Osteocyte (in vitro differentiated cells): ENCODE results near the gene SH3RF1. TPM values are rescaled to one million over a fixed set of nuclear protein-coding genes. Genes with fewer than 3 reads are reported as not detected.

Experiments used
- DNase-seq: peaks from one replicate; pipeline ENCODE4 v3.0.0; 2021; ENCODE audit warnings: mixed read lengths; ENCODE audit not compliant: unreplicated experiment; ENCODE audit errors: extremely low spot score
- H3K27ac Mint-ChIP-seq: one replicate; pipeline ENCODE4 v1.8.0; 2021; ENCODE audit warnings: mild to moderate bottlenecking, mixed read lengths; ENCODE audit not compliant: unreplicated experiment
- H3K27me3 Mint-ChIP-seq: one replicate; pipeline ENCODE4 v1.8.0; 2021; ENCODE audit warnings: mixed read lengths; ENCODE audit not compliant: unreplicated experiment
- H3K36me3 Mint-ChIP-seq: one replicate; pipeline ENCODE4 v1.8.0; 2021; ENCODE audit warnings: mixed read lengths; ENCODE audit not compliant: unreplicated experiment
- H3K4me1 Mint-ChIP-seq: one replicate; pipeline ENCODE4 v1.8.0; 2021; ENCODE audit warnings: mixed read lengths; ENCODE audit not compliant: unreplicated experiment
- H3K4me3 Mint-ChIP-seq: one replicate; pipeline ENCODE4 v1.8.0; 2021; ENCODE audit warnings: mild to moderate bottlenecking, moderate library complexity, mixed read lengths; ENCODE audit not compliant: unreplicated experiment
- H3K9me3 Mint-ChIP-seq: one replicate; pipeline ENCODE4 v1.8.0; 2021; ENCODE audit warnings: mixed read lengths; ENCODE audit not compliant: unreplicated experiment
- total RNA-seq: library from RNA; stranded (reverse); gene quantifications from 2 replicates; pipeline ENCODE4 v1.2.1, GENCODE V29; 2021
- TF ChIP-seq, protein P1 (sequence below): fragments of 200-600 bp; sonication (generic); IDR thresholded peaks from 2 replicates; pipeline ENCODE4 v1.5.0; 2021; ENCODE audit warnings: antibody characterized with exemption, mild to moderate bottlenecking, moderate library complexity

The SH3RF1 gene
- total RNA-seq, 1 donor from 2014 or later, result 31.8 TPM

DNA sequence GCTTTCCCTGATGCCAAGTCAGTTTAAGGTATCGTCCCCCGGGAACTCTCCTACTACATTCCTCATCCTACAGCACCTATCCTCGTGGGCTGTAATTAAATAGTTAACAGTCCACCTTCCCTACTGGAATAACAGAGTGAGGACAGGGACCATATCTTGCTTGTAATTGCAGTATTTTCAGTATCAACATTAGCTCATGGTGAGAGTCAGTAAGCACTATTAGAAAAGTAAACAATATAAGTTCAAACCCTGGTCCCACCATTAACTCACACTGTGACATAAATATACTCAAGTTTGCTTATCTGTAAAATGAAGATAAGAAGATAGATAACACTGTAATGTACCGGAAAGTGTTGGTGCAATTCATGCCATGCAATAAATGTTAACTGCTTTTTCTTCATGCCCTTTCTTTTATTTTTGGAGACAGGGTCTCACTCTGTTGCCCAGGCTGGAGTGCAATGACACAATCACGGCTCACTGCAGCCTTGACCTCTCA lies 61.3 kb downstream of the SH3RF1 start:
- no peak overlapping the region for H3K4me3 Mint-ChIP-seq
- peaks cover 5% of the 10 kb centered on the region for H3K9me3 Mint-ChIP-seq
- H3K27me3 Mint-ChIP-seq, result no peaks in the 10 kb centered on the region
- peaks cover 16% of the 10 kb centered on the region for H3K36me3 Mint-ChIP-seq
- no peak overlapping the region for H3K27ac Mint-ChIP-seq
- peaks cover 38% of the 10 kb centered on the region for H3K4me1 Mint-ChIP-seq
- TF ChIP-seq, protein P1, sequence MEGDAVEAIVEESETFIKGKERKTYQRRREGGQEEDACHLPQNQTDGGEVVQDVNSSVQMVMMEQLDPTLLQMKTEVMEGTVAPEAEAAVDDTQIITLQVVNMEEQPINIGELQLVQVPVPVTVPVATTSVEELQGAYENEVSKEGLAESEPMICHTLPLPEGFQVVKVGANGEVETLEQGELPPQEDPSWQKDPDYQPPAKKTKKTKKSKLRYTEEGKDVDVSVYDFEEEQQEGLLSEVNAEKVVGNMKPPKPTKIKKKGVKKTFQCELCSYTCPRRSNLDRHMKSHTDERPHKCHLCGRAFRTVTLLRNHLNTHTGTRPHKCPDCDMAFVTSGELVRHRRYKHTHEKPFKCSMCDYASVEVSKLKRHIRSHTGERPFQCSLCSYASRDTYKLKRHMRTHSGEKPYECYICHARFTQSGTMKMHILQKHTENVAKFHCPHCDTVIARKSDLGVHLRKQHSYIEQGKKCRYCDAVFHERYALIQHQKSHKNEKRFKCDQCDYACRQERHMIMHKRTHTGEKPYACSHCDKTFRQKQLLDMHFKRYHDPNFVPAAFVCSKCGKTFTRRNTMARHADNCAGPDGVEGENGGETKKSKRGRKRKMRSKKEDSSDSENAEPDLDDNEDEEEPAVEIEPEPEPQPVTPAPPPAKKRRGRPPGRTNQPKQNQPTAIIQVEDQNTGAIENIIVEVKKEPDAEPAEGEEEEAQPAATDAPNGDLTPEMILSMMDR, result no peak
- no peak for DNase-seq

DNA sequence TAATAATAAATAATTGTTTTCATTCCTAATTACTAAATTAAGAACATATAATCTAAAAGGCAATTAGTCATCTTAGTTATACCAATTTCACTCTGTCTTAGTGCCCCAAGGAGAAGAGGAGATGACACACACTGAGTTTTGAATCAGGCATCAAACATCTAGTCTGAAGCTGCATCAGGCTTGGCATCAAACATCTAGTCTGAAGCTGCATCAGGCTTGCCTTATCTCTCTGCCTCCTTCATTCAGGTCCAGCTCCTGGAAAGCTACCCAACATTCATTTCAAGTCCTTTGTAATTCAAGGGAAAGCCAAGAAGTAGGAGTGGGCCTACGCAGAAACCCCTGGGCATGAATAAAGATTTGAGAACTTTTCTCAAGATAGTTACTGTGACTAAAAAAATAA lies 62.2 kb downstream of the SH3RF1 start:
- no peaks in the 10 kb centered on the region for H3K27me3 Mint-ChIP-seq
- H3K36me3 Mint-ChIP-seq, result peaks cover 11% of the 10 kb centered on the region
- TF ChIP-seq, protein P1, result no peak
- H3K27ac Mint-ChIP-seq, result peak overlapping the region; percentile 52
- H3K9me3 Mint-ChIP-seq, result no peaks in the 10 kb centered on the region
- no peak for DNase-seq
- no peak overlapping the region for H3K4me3 Mint-ChIP-seq
- peaks cover 47% of the 10 kb centered on the region for H3K4me1 Mint-ChIP-seq

DNA sequence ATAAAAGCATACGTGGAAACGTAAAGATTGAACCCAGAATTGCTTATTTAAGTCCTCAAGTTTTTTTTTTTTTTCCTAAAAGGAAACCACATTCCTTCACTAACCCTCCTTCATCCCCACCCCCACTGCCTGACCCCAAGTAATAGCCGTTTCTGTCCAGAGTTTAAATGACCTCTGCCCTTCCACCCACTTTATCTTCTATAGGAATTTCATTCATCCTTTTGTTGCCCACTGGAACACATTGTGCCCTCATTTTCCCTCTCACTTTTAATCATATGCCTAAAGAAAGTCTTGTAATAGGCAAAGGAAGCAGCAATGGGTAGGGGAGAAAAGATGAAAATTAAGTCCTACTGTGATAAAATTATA lies 62.7 kb downstream of the SH3RF1 start:
- Mint-ChIP-seq H3K4me1 (peaks cover 49% of the 10 kb centered on the region), H3K4me3 (no peak overlapping the region), H3K27ac (peak overlapping the region; percentile 39), H3K9me3 (no peaks in the 10 kb centered on the region), H3K27me3 (no peaks in the 10 kb centered on the region), H3K36me3 (peaks cover 8% of the 10 kb centered on the region)
- TF ChIP-seq, protein P1, result no peak
- DNase-seq, result no peak

DNA sequence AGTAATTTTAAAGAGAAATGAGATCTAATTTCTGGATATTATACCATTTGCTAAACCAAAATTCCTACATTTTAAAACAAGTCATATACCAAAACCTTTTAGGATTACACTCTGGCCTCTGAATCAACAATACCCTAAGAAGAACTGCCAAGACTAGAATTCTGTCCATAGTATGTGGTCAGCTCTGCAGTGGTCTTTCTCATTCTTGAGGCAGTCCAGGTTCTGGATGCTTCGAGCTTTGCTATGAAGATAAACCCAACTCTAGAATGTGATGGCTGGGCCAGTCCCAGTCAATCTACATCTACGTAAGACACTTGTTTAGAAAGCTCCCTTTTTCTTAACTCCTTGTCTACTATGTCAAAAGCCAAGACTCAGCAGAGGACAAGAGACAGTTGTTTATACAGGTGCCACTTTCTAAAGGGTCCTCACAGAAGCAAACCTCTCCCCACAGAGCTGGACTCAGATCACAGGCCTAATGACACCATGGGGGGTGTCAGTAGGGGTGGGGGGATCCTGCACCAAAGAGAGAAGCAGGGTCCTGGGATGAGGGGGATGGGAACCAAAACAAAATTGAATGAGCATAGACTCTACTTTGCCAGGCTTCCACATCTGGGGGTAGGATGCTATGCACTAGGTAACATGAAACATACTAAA lies 63.2 kb downstream of the SH3RF1 start:
- H3K27me3 Mint-ChIP-seq, result no peaks in the 10 kb centered on the region
- peaks cover 54% of the 10 kb centered on the region for H3K4me1 Mint-ChIP-seq
- no peak for DNase-seq
- no peak overlapping the region for H3K4me3 Mint-ChIP-seq
- H3K27ac Mint-ChIP-seq, result no peak overlapping the region
- no peaks in the 10 kb centered on the region for H3K9me3 Mint-ChIP-seq
- TF ChIP-seq, protein P1, result no peak
- H3K36me3 Mint-ChIP-seq, result peaks cover 8% of the 10 kb centered on the region

DNA sequence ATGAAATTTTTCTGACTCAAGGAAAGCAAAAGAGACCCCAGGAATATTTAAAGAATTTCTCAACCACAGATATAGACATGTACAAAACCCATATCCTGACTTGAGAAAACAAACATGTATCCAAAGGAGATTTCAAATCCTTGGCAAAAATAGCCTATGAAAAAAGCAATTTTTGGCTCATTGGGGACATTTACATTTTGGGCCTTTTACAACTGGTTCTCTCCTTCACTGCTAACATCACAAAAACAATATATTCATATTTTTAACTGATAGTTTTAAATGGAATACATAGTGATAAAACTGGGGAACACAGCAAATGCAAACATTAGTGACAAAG lies 65.0 kb downstream of the SH3RF1 start:
- peak overlapping the region; percentile 74 for H3K27ac Mint-ChIP-seq
- no peaks in the 10 kb centered on the region for H3K9me3 Mint-ChIP-seq
- peaks cover 8% of the 10 kb centered on the region for H3K36me3 Mint-ChIP-seq
- DNase-seq, result no peak
- no peak overlapping the region for H3K4me3 Mint-ChIP-seq
- no peaks in the 10 kb centered on the region for H3K27me3 Mint-ChIP-seq
- TF ChIP-seq, protein P1, result no peak
- peaks cover 71% of the 10 kb centered on the region for H3K4me1 Mint-ChIP-seq
